ENCODE results near the gene PDIA6.

GRCh38 chr2:10810202-10811161 is 2.1 kb downstream of the PDIA6 start:
- TF ChIP-seq EP300 (IDR thresholded peaks at IDR 0.05) (no peak), CTCF (IDR thresholded peaks at IDR 0.05) (no peak)
